ENCODE data around the gene ALG8. TPM values are rescaled to one million over a fixed set of nuclear protein-coding genes. Genes with fewer than 3 reads are reported as not detected.

The ALG8 gene
- total RNA-seq, 1 donor from 2014 or later: 54.2 TPM

Small RNA genes lying within 50 kb of the gene (small RNA-seq; reads per million reads assigned to genes)
- gene RNU6-126P: not detected

Other genes starting within 250 kb of the ALG8 start
- gene INTS4, start 145.0 kb downstream of the ALG8 start, total RNA-seq: 46.9 TPM
- gene KCTD14, start 116.3 kb downstream of the ALG8 start, total RNA-seq: 0.82 TPM
- not detected for gene THRSP, start 75.8 kb downstream of the ALG8 start, total RNA-seq
- gene NDUFC2, start 59.8 kb downstream of the ALG8 start, total RNA-seq: 88.9 TPM
- 4.5 TPM for gene KCTD21, start 49.0 kb upstream of the ALG8 start, total RNA-seq
- 12.2 TPM for gene USP35, start 49.3 kb upstream of the ALG8 start, total RNA-seq

Measured in frontal cortex (tissue), 1 donor.